Caco-2 (cell line): ENCODE results near the gene SLC25A29. TPM values are rescaled to one million over a fixed set of nuclear protein-coding genes. Genes with fewer than 3 reads are reported as not detected.

ENCODE experiments used
- BruUV-seq: library from RNA; stranded (reverse); fragments of 400-500 nt; replicated peaks from 2 replicates; lab custom pipeline; 2021; lab: Mats Ljungman, UMichigan
- CTCF ChIA-PET: fragments of 300-600 bp; sonication (Branson Sonifier 250); formaldehyde crosslinking; loops from one replicate; lab custom pipeline; 2022; ENCODE audit warnings: antibody characterized with exemption; lab: Charles Lee
- POLR2A ChIA-PET: fragments of 300-600 bp; sonication (Branson Sonifier 250); formaldehyde crosslinking; loops from one replicate; lab custom pipeline; 2022; ENCODE audit warnings: antibody characterized with exemption; lab: Charles Lee
- DNase-seq, 2 experiments: peaks; one replicate each; pipeline versions ENCODE4 v3.0.0 to v3.0.0-alpha.2; 2020 to 2022
- H3K27me3 ChIP-seq: replicated peaks from 2 replicates; pipeline ENCODE4 v1.6.0; 2011; ENCODE audit warnings: low read length; ENCODE audit not compliant: control insufficient read depth, insufficient read depth
- H3K36me3 ChIP-seq: 2 replicates; pipeline ENCODE4 v1.5.1; 2011; ENCODE audit warnings: low read length; ENCODE audit not compliant: control insufficient read depth, insufficient read depth
- H3K4me1 ChIP-seq: fragments of 250-450 bp; sonication (Bioruptor Pico); 2 replicates; pipeline ENCODE4 v1.5.1; 2020; ENCODE audit warnings: mild to moderate bottlenecking
- H3K4me3 ChIP-seq: 2 replicates; pipeline ENCODE4 v1.5.1; 2011; ENCODE audit warnings: low read depth, mild to moderate bottlenecking, control low read depth, low read length
- H3K9me3 ChIP-seq: fragments of 250-450 bp; sonication (Bioruptor Pico); 2 replicates; pipeline ENCODE4 v1.5.1; 2020; ENCODE audit warnings: mild to moderate bottlenecking, moderate library complexity
- H3K27ac Mint-ChIP-seq: one replicate; pipeline ENCODE4 v1.8.0; 2022; ENCODE audit warnings: mixed read lengths; ENCODE audit not compliant: unreplicated experiment
- H3K27me3 Mint-ChIP-seq: one replicate; pipeline ENCODE4 v1.8.0; 2022; ENCODE audit warnings: mixed read lengths; ENCODE audit not compliant: insufficient read depth, unreplicated experiment
- H3K36me3 Mint-ChIP-seq: one replicate; pipeline ENCODE4 v1.8.0; 2022; ENCODE audit warnings: mild to moderate bottlenecking, mixed read lengths; ENCODE audit not compliant: insufficient read depth, unreplicated experiment
- H3K4me1 Mint-ChIP-seq: one replicate; pipeline ENCODE4 v1.8.0; 2022; ENCODE audit warnings: low read depth, mixed read lengths; ENCODE audit not compliant: unreplicated experiment
- H3K4me3 Mint-ChIP-seq: one replicate; pipeline ENCODE4 v1.8.0; 2022; ENCODE audit warnings: mild to moderate bottlenecking, moderate library complexity, mixed read lengths; ENCODE audit not compliant: unreplicated experiment
- H3K9me3 Mint-ChIP-seq: one replicate; pipeline ENCODE4 v1.8.0; 2022; ENCODE audit warnings: mixed read lengths; ENCODE audit not compliant: unreplicated experiment
- CTCF ChIP-seq, 2 experiments: fragments of 200-600 bp in 1 of 2; IDR thresholded peaks; 1 replicate in 1 of 2; 2 replicates in 1 of 2; pipeline versions ENCODE4 v1.5.1 to v1.8.0; 2011 to 2022; ENCODE audit warnings: antibody characterized with exemption in 1 of 2, control low read depth in 1 of 2, inconsistent platforms in 1 of 2, low read depth in 1 of 2, low read length in 1 of 2, mild to moderate bottlenecking in 1 of 2, moderate library complexity in 1 of 2; ENCODE audit not compliant: insufficient read depth in 1 of 2, severe bottlenecking in 1 of 2, unreplicated experiment in 1 of 2
- intact Hi-C: fragments of 100-400 bp; cut with micrococcal nuclease; formaldehyde crosslinking; loops from one replicate; pipeline ENCODE4 v1.10.0; 2022; ENCODE audit not compliant: unreplicated experiment
- total RNA-seq: library from RNA; stranded (reverse); gene quantifications from 2 replicates; pipeline ENCODE4 v1.2.3, GENCODE V29; 2022

Gene SLC25A29
- total RNA-seq, 1 experiment from 2014 or later, result 28.5 TPM

DNA sequence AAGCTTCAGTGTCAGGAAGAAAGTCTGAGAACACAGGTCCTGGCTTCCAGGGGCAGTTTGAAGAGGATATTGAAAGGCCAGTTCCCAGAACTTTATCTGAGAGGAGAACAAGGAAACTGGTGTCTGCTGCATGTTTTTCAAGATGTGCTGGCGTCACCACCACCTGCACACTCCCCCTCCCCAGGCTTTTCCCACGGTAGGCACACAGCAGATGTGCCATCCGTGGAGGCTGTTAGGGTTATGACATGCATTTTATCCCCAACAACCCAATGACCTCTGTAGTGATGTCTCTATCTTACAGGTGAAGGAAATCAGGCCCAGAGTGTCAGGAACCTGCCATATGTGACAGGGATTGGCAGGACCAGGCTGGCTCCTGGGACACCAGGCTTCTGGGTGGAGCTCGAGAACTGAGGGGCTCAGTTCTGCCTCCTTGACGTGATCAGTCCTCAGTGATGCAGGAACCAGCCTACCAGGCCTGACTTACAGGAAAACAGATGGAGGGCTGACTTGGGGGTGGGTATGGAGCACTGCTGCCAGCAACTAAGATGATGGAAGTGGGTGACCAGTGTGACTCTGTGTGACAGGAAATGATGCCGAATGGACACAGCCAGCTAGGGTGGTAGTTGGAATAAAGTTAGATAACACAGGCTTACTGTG, 33.6 kb upstream of the SLC25A29 start:
- TF ChIP-seq CTCF (IDR thresholded peaks at IDR 0.05; ENCODE audit: insufficient read depth in 1 of 2, low read depth in 1 of 2, low read length in 1 of 2, severe bottlenecking in 1 of 2, unreplicated experiment in 1 of 2), result no peak
- Mint-ChIP-seq H3K4me3 (no peak overlapping the region), H3K9me3 (no peaks in the 10 kb centered on the region), H3K27ac (peak overlapping the region; percentile 25), H3K27me3 (no peaks in the 10 kb centered on the region), H3K36me3 (peaks cover 36% of the 10 kb centered on the region), H3K4me1 (no peaks in the 10 kb centered on the region)
- intact Hi-C loops, result no loop called here
- no peaks in the 10 kb centered on the region for H3K4me1 ChIP-seq
- BruUV-seq, result no TSS peak
- POLR2A ChIA-PET, result no interaction called here
- no peak overlapping the region for H3K4me3 ChIP-seq
- no peaks in the 10 kb centered on the region for H3K36me3 ChIP-seq
- DNase-seq, result no peak
- no peaks in the 10 kb centered on the region for H3K27me3 ChIP-seq
- CTCF ChIA-PET, result no interaction called here
- no peaks in the 10 kb centered on the region for H3K9me3 ChIP-seq

- no peaks in the 10 kb centered on the region for H3K4me1 ChIP-seq
- no peaks in the 10 kb centered on the region for H3K27me3 Mint-ChIP-seq
- H3K4me3 ChIP-seq, result no peak overlapping the region
- no peaks in the 10 kb centered on the region for H3K27me3 ChIP-seq
- no peak for TF ChIP-seq CTCF (IDR thresholded peaks at IDR 0.05; ENCODE audit: insufficient read depth in 1 of 2, low read depth in 1 of 2, low read length in 1 of 2, severe bottlenecking in 1 of 2, unreplicated experiment in 1 of 2)
- ChIA-PET CTCF (no interaction called here), POLR2A (no interaction called here)
- H3K4me3 Mint-ChIP-seq, result no peak overlapping the region
- BruUV-seq, result no TSS peak
- H3K4me1 Mint-ChIP-seq, result no peaks in the 10 kb centered on the region
- no peaks in the 10 kb centered on the region for H3K9me3 ChIP-seq
- H3K36me3 ChIP-seq, result no peaks in the 10 kb centered on the region
- peaks cover 34% of the 10 kb centered on the region for H3K36me3 Mint-ChIP-seq
- no peak for DNase-seq
- H3K9me3 Mint-ChIP-seq, result no peaks in the 10 kb centered on the region
- no peak overlapping the region for H3K27ac Mint-ChIP-seq
- intact Hi-C loops, result no loop called here
Observed at GRCh38 chr14:100336618-100337530, 30.6 kb upstream of the SLC25A29 start.

GRCh38 chr14:100334904-100335303, 28.7 kb upstream of the SLC25A29 start:
- CTCF ChIA-PET, result interaction anchor here (0.6 kb wide), 1 partner anchor 142 kb away, joined by 6 read pairs; no protein-coding TSS in a partner anchor

More at GRCh38 chr14:100334904-100335303, 28.7 kb upstream of the SLC25A29 start:
- POLR2A ChIA-PET, result no interaction called here
- no peak for TF ChIP-seq CTCF (IDR thresholded peaks at IDR 0.05; ENCODE audit: insufficient read depth in 1 of 2, low read depth in 1 of 2, low read length in 1 of 2, severe bottlenecking in 1 of 2, unreplicated experiment in 1 of 2)
- no peak for DNase-seq
- H3K27me3 ChIP-seq, result no peaks in the 10 kb centered on the region
- no peaks in the 10 kb centered on the region for H3K9me3 ChIP-seq
- Mint-ChIP-seq H3K9me3 (no peaks in the 10 kb centered on the region), H3K4me3 (no peak overlapping the region), H3K27me3 (no peaks in the 10 kb centered on the region), H3K4me1 (no peaks in the 10 kb centered on the region), H3K36me3 (peaks cover 16% of the 10 kb centered on the region), H3K27ac (no peak overlapping the region)
- BruUV-seq, result no TSS peak
- intact Hi-C loops, result no loop called here
- H3K4me3 ChIP-seq, result no peak overlapping the region
- H3K4me1 ChIP-seq, result no peaks in the 10 kb centered on the region
- H3K36me3 ChIP-seq, result no peaks in the 10 kb centered on the region
